GM19023 (cell line): ENCODE measurements around the gene RGS6.
"Not testable (repeated sequence)": the region's sequence is repeated elsewhere in the genome, so short reads cannot be mapped to it uniquely, and the experiment has no call there.

Experiments used
- ATAC-seq: cut with Tn5 transposase; IDR thresholded peaks from one replicate; pipeline ENCODE4 v1.9.1; 2021; ENCODE audit warnings: mild to moderate bottlenecking, moderate library complexity; ENCODE audit not compliant: unreplicated experiment

The RGS6 gene

DNA sequence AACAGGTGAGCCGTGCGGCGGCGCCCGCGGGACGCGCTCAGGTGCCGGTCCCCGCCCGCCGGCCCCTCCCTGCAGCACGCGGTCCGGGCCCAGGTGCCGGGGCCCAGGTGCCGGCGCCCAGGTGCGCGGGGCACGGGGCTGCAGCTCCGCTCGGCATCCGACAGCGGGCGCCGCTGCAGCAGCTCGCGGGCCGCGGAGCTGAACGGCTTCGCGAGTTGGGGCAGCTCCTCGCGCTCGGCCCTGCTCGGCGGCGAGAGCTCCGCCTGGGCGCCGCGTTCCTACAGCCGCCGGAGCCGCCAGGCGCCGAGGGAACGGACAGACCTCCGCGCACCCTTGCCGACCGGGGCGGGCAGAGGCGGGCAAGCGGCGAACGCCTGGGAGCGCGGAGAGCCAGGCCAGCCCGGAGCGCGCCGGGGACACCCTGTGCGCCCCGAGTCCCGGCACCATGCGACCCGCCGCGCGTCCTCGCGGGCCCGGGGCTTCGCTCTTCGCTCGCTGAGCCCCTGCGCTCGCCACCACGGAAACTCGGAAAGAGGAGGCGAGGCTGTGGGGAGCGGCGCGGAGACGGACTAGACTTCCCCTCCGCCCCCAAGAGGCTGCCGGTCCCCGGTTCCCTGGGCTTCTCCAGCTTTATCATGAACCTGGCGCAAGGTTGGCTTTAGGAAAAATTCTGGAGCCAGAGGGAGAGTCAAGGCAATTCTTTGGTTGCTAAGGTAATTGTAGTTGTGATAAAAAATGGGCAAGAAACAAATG is at the start of gene RGS6:
TSS of gene RGS6 (plus strand) at position 201 of the 753 bp plus-strand sequence.
- ATAC-seq: no peak

DNA sequence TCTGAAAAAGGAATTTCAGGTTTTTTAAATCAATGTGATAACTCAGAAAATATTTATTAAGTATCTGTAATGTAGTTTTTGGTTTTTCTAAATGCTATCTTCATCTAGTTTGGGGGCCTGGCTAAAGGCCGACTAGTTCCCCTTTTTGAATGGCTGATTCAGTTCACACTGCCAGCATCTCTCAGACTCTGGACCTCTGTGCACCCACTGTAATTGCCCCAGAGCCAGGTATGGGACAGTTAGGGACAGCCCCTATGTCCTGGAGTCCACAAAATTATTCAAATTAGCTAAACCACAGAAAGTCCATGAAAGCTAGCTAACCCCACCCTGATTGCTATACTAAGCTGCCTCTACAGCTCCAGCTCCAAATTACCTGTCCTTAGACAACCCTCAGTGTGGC is 49.1 kb upstream of the RGS6 start:
- ATAC-seq: no peak

DNA sequence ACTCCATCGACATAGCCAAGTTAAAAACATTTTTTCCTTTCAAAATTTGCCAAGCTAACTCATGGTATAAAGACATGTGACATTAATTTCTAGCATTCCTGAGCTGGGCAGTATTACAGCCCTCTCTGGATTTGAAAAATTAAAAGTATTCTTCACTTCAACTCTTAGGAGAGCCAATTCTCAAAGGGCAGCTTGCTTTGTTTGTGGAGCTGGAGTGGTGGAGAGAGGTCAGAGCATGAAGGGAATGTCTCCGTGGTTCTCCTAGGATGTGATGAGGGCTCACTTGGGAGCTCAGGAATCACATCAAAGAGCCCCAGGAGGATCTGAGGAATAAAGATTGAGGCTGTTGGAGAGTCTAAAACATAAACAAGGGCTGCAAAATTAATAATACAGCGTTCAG is 46.9 kb upstream of the RGS6 start:
- ATAC-seq: no peak

DNA sequence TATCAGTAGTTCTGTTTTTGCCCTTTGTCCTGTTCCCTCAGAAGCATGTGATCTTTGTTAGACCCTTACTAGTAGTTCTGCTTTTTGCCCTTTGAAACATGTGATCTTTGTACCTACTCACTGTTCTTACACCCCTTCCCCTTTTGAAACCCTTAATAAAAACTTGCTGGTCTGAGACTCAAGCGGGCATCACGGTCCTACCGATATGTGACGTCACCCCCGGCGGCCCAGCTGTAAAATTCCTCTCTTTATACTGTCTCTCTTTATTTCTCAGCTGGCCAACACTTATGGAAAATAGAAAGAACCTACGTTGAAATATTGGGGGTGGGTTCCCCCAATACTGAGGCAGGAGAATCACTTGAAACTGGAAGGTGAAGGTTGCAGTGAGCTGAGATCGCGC is 44.4 kb upstream of the RGS6 start:
- ATAC-seq: not testable (repeated sequence)

DNA sequence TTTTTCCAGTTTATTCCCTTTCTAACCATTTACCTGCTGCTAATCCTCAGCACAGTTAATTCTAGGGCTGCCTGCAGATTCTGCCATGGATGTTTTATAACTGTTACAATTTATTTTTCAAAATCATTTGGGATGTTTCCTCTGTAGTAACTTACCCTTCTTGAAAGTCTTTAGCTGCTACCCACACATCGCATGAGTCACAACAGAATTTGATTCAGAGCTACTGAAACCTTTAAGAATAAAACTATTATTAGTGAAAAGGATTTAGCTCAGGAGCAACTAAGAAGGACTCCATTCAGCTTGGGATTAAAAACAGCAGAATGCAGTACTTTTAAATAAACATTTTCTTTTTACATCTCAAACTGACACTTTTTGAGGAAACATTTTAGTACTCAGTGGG is 41.7 kb upstream of the RGS6 start:
- ATAC-seq: no peak

DNA sequence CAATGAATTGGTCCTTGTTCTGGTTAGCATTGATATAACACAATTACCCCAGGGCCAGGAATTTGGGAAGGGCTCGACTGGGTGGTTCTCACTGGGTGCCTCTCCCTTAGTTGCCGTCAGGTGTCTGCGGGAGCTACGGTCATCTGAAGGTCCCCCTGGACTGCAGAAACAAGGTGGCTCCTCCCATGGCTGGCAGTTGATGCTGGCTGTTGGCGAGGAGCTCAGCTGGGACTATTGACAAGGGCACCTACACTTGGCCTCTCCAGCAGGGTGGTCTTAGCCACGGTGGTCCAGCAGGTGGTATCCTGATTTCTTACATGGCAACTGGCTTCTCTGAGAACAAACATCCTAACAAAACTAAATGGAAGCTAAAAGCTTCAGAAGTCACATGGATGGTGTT is 41.0 kb upstream of the RGS6 start:
- ATAC-seq: no peak

DNA sequence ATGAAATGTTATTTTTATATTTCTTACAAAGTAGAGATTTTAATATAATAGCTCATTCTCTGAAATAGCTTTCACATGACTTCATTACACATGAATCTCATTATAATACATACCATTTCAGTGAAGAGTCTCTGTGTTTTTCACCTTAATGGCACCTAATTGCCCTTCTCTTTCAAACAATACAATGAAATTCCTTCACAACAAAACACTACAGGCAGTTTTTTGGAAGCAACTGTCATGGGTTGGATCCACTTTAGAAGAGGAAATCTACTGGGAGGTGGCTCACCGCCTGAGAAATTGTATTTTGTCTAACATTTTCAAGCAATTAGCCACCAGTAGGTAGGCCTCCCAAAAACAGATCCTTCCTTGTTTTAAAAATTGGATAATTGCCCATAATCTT is 40.3 kb upstream of the RGS6 start:
- ATAC-seq: no peak

DNA sequence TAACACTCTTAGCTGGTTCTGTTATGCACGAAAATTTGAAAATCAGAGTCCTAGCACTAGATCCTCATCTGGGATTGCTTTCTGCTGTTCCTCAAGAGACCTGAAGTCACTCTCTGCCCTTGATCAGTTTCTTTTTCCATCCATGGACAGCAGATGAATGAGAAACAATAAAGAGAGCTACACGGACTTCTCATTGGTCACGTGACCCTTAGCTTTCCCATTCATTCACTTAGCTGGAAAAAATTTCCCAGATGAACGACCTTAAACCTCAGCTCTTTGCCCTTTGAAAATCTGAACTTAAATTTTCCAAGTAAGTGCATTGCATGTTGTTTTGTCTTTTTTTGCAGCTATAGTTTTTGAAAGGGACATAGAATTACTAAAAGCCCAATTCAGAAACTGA is 27.2 kb upstream of the RGS6 start:
- no peak for ATAC-seq

DNA sequence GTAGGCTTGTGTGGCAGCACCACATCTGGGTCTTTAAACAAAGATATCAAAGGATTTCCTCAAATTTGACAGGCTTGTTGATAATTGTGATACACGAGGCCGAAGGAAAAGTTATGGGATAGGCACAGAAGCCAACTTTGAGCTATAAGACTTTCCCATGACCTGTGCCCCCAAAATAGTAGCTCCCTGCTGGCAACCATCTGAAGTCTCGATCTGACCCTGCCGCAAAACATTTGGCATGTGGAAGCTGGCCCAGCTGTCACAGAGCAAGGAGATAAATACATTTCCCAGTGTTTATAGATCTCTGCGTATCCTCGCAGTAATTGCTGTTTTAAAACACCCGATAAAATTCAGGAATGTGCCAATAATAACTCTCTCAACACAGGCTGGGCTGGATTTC is 26.4 kb upstream of the RGS6 start:
- ATAC-seq: no peak

DNA sequence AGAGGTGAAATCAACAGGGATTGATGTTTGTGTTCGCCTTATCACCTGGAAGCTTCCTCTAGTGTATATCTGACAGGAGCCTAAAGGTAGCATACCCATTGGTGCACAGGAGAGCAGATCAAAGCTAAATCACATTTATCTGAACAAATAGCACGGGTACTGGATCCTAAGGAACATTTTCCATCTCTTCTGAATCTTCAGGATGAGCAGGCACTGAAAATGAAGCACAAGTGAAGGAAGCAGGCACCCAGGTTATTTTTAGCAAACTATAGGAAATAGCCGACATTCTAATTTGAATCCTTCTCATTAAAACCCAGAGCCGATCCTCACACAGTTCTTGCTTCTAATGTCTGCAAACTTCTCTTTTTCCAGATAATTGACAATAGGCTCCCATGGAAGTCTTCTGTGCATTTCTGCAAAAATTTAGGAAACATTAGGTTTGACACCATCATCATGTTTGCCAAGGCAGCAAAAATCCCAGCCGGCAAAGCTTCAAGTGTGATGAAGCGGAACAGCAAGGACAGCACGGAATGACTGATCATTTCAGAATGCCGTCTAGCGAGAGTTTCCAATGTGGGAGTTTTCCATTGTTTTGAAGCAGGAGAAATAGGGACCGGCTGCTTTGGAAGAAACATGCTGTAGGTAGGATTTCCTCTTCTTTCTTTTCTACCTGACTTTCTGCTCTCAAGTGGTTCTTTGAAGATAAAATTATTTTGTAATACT is 24.3 kb upstream of the RGS6 start:
- no peak for ATAC-seq

DNA sequence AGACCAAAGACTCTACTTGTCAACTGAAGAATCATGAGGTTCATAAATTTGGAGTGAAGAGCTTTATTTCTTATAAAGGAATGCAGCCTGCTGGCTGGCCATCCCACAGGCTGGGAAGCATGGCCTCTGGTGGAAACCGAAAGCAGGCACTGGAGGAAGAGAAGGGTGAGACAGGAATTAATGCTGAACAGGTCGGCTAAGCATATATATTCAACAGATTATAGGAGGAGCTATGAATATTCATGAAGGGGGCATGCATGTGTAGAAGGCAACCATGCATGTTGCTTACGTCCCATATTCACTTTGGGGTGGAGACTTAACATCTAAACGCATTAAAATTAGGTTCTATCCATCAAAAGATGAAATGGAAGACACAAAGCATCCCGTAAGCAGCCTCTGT is 20.6 kb upstream of the RGS6 start:
- ATAC-seq: no peak

DNA sequence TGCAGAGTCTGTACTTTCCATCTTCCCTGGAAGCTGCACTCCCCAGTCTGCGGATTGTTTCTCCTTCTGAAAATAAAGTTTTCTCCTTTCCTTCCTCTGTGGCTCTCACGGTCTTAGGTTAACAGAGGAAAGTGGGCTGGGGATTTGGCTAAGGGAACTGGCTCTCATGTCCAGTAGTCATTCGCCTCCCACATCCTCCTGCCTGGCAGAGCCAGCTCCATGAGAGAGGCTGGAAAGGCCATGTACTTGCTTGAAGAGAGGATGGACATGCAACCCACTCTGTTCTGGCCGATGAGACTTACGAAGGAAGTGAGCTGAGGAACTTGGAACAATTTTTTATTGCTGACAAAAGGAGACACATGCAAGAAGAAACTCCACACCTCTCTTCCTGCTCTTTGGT is 18.9 kb upstream of the RGS6 start:
- ATAC-seq: no peak

DNA sequence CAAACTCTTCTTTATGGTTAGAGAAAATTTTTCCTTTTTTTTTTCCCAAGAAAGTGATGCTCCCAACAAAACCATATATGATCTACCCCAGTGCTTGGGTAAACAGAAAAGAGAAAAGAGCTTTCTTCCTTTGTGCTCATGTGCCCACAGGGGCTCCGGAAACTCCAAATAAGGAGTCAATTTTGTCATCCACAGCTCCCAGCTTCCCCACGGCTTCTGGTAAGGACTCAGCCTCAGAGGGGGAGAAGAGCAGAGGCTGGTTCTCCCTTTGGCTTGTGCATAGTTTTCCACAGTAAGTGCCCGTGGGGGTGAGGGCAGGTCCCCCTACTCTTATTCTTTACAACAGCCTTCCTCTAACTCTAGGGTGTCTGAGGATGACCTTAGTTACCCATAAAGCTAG is 13.3 kb upstream of the RGS6 start:
- no peak for ATAC-seq

DNA sequence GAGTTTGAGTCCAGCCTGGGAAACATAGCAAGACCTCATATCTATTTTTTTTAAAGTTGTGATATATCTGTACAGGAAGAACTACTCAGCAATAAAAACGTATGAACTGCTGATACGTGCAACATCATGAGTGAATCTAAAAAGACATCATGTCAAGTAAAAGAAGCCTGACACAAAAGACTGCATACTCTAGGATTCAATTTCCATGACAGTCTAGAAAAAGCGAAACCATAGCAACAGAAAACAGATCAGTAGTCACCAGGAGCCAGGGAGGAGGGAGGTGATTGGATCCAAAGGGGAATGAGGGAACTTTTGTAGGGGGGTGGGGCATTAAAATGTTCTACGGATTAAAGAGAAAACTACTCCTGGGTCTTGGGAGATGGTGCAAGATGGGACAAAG is 8.7 kb upstream of the RGS6 start:
- no peak for ATAC-seq

DNA sequence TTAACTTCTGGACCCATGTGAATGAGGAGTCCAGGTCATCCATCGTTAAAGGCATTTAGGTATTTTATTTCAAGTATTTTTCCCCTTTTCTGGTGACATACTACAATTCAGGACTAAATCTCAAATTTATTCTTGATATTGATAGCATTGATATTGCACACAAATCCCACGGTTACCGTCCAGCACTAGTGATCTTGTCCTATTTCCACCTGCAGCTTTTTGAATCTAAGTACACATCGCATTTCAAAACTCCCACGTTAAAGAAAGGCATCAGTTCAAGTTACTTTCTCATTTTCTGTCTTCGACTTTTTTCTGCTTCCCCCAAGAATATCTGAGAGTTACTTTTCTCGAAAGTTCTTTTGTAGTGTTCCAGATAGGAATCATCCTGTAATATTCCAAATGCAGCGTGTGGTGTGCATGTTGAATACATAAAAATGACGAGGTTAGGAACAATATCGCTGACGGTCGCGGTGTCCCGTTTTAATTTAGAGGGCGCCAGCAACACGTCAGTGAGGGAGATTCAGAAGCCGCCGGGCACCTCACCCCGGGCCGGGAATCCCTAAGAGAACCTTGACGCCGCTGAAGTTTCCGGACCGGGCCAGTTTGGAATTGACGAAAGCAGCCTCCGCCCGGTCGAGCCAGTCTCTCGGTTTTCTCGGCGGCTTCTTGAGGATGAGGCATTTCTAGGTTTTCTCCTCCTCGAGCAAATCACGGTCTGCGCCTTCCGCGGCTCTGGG is 569 bp upstream of the RGS6 start:
- ATAC-seq: no peak

DNA sequence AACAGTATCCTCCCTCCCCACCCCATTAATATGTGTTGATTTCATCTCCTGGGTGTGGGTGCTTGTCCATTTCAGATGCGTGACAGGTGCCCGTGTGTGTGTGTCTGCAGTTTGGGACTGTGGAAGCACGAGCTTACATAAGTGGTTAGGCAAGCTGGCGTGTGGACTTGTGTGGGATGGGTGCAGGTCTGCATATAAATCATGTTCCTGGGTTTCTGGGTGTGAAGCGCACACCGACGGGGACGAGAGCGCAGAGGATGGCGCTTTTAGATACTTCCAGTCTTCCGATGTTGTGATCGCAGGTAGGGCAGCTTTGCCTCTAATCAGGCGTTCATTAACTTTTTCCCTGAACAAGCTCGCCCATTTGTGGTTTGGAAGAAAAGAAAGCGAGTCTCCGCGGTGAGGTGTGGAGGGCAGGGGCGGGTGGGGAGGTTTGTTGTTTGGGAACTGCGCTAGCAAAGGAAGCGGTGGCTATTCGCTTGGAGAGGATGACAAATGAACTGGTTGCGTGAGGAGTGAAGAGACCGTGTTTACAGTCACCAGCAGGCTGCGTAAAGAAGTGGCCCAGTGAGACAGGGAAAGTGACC is 865 bp downstream of the RGS6 start:
- ATAC-seq: no peak

DNA sequence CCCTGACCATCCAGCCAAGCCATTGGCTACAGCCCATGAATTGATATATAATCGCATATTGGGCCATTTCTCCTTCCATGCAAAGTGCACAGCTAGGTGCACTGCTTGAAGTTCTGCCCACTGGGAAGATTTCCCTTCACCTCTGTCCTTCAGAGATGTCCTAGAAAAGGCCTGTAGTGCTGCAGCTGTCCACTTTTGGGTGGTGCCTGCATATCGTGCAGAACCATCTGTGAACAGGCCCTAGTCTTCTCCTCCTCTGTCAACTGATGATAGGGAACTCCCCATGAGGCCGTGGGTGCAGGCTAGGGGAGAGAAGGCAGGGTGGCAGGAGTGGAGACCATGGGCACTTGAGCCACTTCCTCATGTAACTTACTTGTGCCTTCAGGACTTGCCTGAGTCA is 6.0 kb downstream of the RGS6 start:
- not testable (repeated sequence) for ATAC-seq

DNA sequence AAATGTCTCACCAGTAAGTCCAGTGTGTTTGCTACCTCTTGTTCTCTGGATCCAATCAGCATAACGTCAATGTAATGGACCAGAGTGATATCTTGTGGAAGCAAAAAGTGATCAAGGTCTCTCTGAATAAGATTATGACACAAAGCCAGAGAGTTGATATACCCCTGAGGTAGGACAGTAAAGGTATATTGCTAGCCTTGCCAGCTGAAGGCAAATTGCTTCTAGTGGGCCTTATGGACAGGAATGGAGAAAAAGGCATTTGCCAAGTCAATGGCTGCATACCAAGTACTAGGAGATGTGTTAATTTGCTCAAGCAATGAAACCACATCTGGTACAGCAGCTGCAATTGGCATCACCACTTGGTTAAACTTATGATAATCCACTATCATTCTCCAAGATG is 7.1 kb downstream of the RGS6 start:
- not testable (repeated sequence) for ATAC-seq

DNA sequence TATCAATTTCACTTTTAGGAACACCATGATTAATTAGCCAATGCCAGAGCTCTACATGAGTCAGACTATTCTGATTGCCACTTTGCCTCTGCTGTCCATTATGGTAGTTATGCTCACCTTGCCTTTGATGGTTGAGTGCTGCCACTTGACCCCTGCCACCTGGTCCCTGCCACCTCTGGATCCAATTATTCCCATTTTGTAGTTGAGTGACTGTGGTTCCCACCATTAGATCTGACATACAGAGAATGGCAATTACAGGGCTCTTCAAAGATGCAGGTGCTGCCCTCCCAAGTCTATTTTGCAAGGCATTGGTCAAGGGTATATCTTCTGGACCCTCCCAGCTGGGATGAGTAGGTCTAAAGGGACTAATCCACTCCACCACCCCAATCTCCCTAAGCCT is 8.3 kb downstream of the RGS6 start:
- ATAC-seq: not testable (repeated sequence)

DNA sequence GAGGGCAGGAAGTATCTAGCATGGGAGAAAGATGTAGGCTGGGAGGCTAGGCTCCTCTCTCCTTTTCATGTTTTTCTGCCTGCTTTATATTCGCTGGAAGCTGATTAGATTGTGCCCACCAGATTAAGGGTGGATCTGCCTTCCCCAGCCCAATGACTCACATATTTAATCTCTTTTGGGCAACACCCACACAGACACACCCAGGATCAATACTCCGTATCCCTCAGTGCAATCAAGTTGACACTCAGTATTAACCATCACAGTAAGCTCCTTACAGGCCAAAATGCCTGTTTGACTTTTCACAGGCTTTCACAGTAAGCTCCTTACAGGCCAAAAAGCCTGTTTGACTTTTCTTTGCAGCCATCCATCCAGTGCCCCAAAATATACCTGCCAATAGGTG is 9.4 kb downstream of the RGS6 start:
- ATAC-seq: not testable (repeated sequence)

DNA sequence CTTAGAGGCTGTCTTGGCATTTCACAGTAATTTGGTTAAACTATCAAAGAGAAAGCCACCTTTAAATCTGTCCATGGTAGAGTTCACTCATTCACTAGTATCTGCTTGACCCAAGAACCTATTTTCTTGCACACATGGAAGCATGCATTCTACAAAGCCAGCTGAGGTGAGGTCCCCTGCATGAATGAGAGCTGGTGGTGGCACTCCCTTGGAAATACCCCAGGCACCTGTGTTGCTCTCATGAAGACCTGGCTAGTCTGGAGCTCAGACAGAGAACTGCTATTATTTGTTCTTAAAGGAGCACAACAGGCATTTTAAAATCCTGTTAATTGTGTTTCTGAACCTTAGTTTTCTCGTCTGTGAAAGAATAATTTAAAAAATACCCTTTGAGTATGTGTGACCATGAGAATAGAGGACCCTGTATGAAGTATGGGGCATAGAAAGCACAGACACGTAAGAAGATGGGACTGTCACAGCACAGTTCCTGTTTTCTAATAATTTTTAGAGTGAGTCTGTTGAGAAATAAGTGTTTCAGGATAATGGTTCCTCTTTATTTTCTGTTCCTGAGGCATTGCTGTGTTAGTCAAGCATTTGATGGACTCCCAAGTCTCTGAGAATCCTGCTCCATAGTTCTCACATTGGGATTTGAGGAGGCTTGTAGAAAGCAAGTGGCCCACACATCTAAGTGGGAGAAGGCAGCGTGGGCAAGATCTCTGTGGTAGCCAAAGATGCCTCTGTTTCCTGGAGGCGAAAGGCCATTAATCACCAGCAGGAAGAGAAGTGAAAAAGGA is 10.9 kb downstream of the RGS6 start:
- no peak for ATAC-seq
